Neural progenitor cell (in vitro differentiated cells): ENCODE results near the gene RHBG. TPM values are rescaled to one million over a fixed set of nuclear protein-coding genes. Genes with fewer than 3 reads are reported as not detected.

Experiments
- DNase-seq: peaks from one replicate; pipeline ENCODE4 v3.0.0-alpha.2; 2016; ENCODE audit warnings: low spot score
- H2AFZ ChIP-seq: fragments of 200-600 bp; sonication (generic); replicated peaks from 2 replicates; pipeline ENCODE4 v1.6.1; 2016; ENCODE audit warnings: antibody characterized with exemption
- H3F3A ChIP-seq: fragments of 200-600 bp; sonication (generic); 2 replicates; pipeline ENCODE4 v1.6.1; 2016; ENCODE audit warnings: antibody characterized with exemption, low read depth
- H3K27ac ChIP-seq: fragments of 200-600 bp; sonication (generic); 2 replicates; pipeline ENCODE4 v1.5.1; 2016; ENCODE audit warnings: mild to moderate bottlenecking
- H3K27me3 ChIP-seq: fragments of 200-600 bp; sonication (generic); 2 replicates; pipeline ENCODE4 v1.6.1; 2016; ENCODE audit warnings: mild to moderate bottlenecking, moderate library complexity
- H3K36me3 ChIP-seq: fragments of 200-600 bp; sonication (generic); 2 replicates; pipeline ENCODE4 v1.5.1; 2016
- H3K4me1 ChIP-seq: fragments of 200-600 bp; sonication (generic); 2 replicates; pipeline ENCODE4 v1.6.1; 2016; ENCODE audit warnings: mixed run types
- H3K4me2 ChIP-seq: fragments of 200-600 bp; sonication (generic); 2 replicates; pipeline ENCODE4 v1.6.1; 2016
- H3K4me3 ChIP-seq: fragments of 200-600 bp; sonication (generic); 2 replicates; pipeline ENCODE4 v1.5.1; 2016
- H3K79me2 ChIP-seq: fragments of 200-600 bp; sonication (generic); 2 replicates; pipeline ENCODE4 v1.6.1; 2016; ENCODE audit warnings: low read depth
- H3K9ac ChIP-seq: fragments of 200-600 bp; sonication (generic); 2 replicates; pipeline ENCODE4 v1.6.1; 2016
- H3K9me3 ChIP-seq: fragments of 200-600 bp; sonication (generic); 2 replicates; pipeline ENCODE4 v1.5.1; 2016; ENCODE audit warnings: low read depth
- H4K20me1 ChIP-seq: fragments of 200-600 bp; sonication (generic); 2 replicates; pipeline ENCODE4 v1.6.1; 2016; ENCODE audit warnings: low read depth
- H3K27ac Mint-ChIP-seq: 3 replicates; pipeline ENCODE4 v1.8.0; 2021; ENCODE audit warnings: mixed read lengths
- H3K27me3 Mint-ChIP-seq: 2 replicates; pipeline ENCODE4 v1.8.0; 2022; ENCODE audit warnings: low read depth, mild to moderate bottlenecking, inconsistent platforms, moderate library complexity, mixed read lengths; ENCODE audit not compliant: insufficient read depth
- H3K36me3 Mint-ChIP-seq: 3 replicates; pipeline ENCODE4 v1.8.0; 2021; ENCODE audit warnings: mixed read lengths
- H3K4me1 Mint-ChIP-seq: 3 replicates; pipeline ENCODE4 v1.8.0; 2021; ENCODE audit warnings: mixed read lengths
- H3K4me3 Mint-ChIP-seq: 3 replicates; pipeline ENCODE4 v1.8.0; 2021; ENCODE audit warnings: mild to moderate bottlenecking, moderate library complexity, mixed read lengths
- H3K9me3 Mint-ChIP-seq: 3 replicates; pipeline ENCODE4 v1.8.0; 2020; ENCODE audit warnings: mixed read lengths
- EZH2 ChIP-seq: fragments of 200-600 bp; sonication (generic); IDR thresholded peaks from 2 replicates; pipeline ENCODE4 v1.6.1; 2017; ENCODE audit warnings: antibody characterized with exemption, mild to moderate bottlenecking, moderate library complexity
- EZH2phosphoT487 ChIP-seq: fragments of 200-600 bp; sonication (generic); IDR thresholded peaks from 2 replicates; pipeline ENCODE4 v1.6.1; 2017; ENCODE audit warnings: antibody characterized with exemption
- total RNA-seq: library from RNA; depleted of rRNA; stranded (reverse); fragments of >200 nt; gene quantifications from 2 replicates; pipeline ENCODE4 v1.2.3, GENCODE V29; 2015; ENCODE audit warnings: low replicate concordance
- TF ChIP-seq, protein P1 (sequence below): fragments of 200-600 bp; sonication (generic); IDR thresholded peaks from 2 replicates; pipeline ENCODE4 v1.5.1; 2017; ENCODE audit warnings: antibody characterized with exemption, mild to moderate bottlenecking

Gene RHBG
- total RNA-seq, 1 donor from 2014 or later, result not detected

DNA sequence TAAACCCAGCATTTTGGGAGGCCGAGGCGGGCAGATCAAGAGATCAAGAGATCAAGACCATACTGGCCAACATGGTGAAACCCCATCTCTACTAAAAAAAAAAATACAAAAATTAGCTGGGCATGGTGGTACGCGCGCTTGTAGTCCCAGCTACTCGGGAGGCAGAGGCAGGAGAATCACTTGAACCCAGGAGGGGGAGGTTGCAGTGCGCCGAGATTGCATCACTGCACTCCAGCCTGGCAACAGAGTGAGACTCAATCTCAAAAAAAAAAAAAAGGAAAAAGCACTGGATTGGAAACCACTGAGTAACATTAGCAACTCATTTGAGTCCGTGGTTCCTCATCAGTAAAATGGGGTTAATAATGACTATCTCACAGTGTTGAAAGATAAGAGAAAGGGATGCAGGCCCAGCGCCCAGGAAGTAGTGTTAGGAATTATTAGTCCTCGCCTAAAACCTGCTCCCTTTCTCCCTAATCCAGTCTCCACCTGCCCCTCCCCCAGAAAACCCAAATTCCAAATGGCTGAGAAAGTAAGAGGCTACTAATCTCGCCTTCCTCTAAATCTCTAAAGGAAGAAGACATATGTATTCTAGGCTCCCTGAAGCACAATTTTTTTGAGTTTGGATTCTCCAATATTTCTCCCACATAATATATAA is 49.5 kb downstream of the RHBG start:
- Histone ChIP-seq H3K27ac (no peak overlapping the region), H3K79me2 (no peaks in the 10 kb centered on the region), H3K4me2 (no peak overlapping the region), H3K4me1 (peaks cover 4% of the 10 kb centered on the region), H3K27me3 (peaks cover 100% of the 10 kb centered on the region), H3K9me3 (no peaks in the 10 kb centered on the region), H4K20me1 (peaks cover 74% of the 10 kb centered on the region), H3K9ac (no peak overlapping the region), H3K4me3 (no peak overlapping the region), H3K36me3 (no peaks in the 10 kb centered on the region), H3F3A (peaks cover 11% of the 10 kb centered on the region), H2AFZ (no peak overlapping the region)
- Mint-ChIP-seq H3K9me3 (peaks cover 5% of the 10 kb centered on the region), H3K27me3 (peaks cover 82% of the 10 kb centered on the region), H3K4me1 (peaks cover 12% of the 10 kb centered on the region), H3K27ac (no peak overlapping the region), H3K36me3 (no peaks in the 10 kb centered on the region), H3K4me3 (no peak overlapping the region)
- no peak for TF ChIP-seq EZH2
- TF ChIP-seq, protein P1, sequence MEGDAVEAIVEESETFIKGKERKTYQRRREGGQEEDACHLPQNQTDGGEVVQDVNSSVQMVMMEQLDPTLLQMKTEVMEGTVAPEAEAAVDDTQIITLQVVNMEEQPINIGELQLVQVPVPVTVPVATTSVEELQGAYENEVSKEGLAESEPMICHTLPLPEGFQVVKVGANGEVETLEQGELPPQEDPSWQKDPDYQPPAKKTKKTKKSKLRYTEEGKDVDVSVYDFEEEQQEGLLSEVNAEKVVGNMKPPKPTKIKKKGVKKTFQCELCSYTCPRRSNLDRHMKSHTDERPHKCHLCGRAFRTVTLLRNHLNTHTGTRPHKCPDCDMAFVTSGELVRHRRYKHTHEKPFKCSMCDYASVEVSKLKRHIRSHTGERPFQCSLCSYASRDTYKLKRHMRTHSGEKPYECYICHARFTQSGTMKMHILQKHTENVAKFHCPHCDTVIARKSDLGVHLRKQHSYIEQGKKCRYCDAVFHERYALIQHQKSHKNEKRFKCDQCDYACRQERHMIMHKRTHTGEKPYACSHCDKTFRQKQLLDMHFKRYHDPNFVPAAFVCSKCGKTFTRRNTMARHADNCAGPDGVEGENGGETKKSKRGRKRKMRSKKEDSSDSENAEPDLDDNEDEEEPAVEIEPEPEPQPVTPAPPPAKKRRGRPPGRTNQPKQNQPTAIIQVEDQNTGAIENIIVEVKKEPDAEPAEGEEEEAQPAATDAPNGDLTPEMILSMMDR, result no peak
- no peak for TF ChIP-seq EZH2phosphoT487
- DNase-seq, result no peak

DNA sequence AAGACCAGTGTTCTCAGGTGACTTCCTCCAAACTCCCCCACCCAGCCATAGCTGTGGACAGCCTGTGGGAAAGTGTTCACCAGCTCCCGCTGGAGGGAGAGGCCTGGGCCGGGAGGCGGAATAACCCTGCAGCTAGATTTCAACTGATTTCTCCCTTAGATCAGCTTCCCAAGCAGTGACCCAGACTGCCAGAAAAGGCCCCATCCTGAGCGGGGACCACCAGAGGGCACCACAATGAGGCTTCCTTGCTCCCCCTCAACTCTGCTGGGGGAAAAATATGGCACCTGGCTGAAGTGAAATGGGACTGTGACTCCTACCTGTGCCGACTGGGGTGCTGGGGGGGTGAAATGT is 50.8 kb downstream of the RHBG start:
- Mint-ChIP-seq H3K4me3 (peak overlapping the region; percentile 43), H3K36me3 (no peaks in the 10 kb centered on the region), H3K27ac (no peak overlapping the region), H3K27me3 (peaks cover 85% of the 10 kb centered on the region), H3K4me1 (peaks cover 12% of the 10 kb centered on the region), H3K9me3 (peaks cover 5% of the 10 kb centered on the region)
- Histone ChIP-seq H3K9me3 (no peaks in the 10 kb centered on the region), H4K20me1 (peaks cover 67% of the 10 kb centered on the region), H3K4me1 (peaks cover 4% of the 10 kb centered on the region), H3K36me3 (no peaks in the 10 kb centered on the region), H3K4me2 (peak overlapping the region; percentile 55), H2AFZ (no peak overlapping the region), H3K27ac (no peak overlapping the region), H3K9ac (no peak overlapping the region), H3F3A (peaks cover 11% of the 10 kb centered on the region), H3K27me3 (peaks cover 100% of the 10 kb centered on the region), H3K79me2 (no peaks in the 10 kb centered on the region), H3K4me3 (peak overlapping the region; percentile 6)
- TF ChIP-seq EZH2phosphoT487, result no peak
- TF ChIP-seq, protein P1, result peak; percentile 62
- peak; percentile 68 for DNase-seq

DNA sequence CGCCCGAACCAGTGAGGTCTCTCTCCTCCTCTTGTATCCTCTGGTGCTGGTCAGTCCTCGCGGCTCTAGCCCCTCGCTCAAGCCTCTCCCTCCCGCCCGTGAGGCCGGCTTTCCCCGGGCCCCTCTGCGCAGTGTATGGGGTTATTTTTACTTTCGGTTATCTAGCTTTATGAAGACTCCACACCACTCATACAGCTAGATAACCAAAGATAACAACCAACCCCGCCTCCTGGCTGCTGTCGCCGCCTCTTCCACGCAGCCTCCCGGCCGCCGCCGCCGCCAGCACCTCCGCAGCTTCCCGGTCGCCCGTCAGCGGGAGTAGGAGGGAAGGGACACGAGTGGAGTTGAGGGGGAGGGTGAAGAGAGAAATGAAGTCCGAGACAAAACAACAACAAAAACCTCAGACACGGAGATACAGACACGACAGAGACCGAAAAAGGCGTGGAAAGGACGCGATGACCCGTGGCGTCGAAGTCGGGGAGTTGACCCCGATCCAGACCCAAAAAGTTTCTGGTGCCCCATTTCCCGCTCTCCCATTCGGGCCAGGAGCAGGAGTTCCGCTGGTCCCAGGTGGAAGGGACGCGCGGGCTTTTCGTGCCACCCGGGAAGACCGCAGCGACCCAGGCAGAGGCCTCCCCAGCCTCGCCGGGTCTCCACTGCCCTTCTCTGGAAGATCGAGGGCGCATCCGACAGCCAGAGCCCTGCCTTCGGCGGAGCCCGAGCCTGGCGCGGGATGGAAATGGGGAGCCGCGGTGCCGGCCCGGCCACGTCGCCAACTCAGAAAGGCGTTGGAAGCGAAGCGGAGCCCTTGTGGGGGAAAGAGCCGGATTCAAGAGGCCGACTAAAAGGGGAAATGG is 51.4 kb downstream of the RHBG start:
- Histone ChIP-seq H3K4me3 (peak overlapping the region; percentile 6), H3F3A (peaks cover 11% of the 10 kb centered on the region), H3K36me3 (no peaks in the 10 kb centered on the region), H3K4me2 (peak overlapping the region; percentile 55), H3K9me3 (no peaks in the 10 kb centered on the region), H3K79me2 (no peaks in the 10 kb centered on the region), H3K27me3 (peaks cover 100% of the 10 kb centered on the region), H3K4me1 (peaks cover 4% of the 10 kb centered on the region), H4K20me1 (peaks cover 63% of the 10 kb centered on the region), H3K27ac (no peak overlapping the region), H3K9ac (no peak overlapping the region), H2AFZ (no peak overlapping the region)
- DNase-seq, result peak; percentile 54
- Mint-ChIP-seq H3K27me3 (peaks cover 85% of the 10 kb centered on the region), H3K4me1 (peaks cover 12% of the 10 kb centered on the region), H3K4me3 (peak overlapping the region; percentile 78), H3K36me3 (no peaks in the 10 kb centered on the region), H3K27ac (no peak overlapping the region), H3K9me3 (peaks cover 5% of the 10 kb centered on the region)
- TF ChIP-seq EZH2phosphoT487, result peak; percentile 99
- TF ChIP-seq, protein P1, result no peak
- TF ChIP-seq EZH2, result peak; percentile 100
